GM21717 (cell line): ENCODE data around the gene MYOD1.

Experiments used
- ATAC-seq: cut with Tn5 transposase; IDR thresholded peaks from one replicate; pipeline ENCODE4 v1.9.1; 2021; ENCODE audit warnings: mild to moderate bottlenecking, moderate library complexity; ENCODE audit not compliant: unreplicated experiment

The MYOD1 gene

DNA sequence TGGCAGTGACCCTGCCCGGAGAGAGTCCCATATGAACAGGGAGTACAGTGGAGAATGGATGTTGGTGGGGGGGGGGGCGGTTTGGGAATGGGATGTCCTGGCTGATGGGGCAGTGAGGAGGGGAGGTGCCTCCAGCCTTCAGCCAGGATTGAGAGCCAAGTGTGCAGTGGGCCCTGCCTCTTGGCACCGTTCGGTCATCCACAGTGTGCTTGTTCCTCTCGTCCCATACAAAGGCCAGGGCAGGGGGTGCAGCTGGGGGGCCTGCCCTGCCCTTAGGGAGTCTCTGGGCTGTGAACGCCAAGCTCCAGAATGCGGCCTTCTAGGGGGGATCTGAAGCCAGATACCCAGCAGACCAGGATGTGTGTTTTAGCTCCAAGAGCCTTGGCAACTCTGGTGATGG, 49.2 kb downstream of the MYOD1 start:
- ATAC-seq: no peak

DNA sequence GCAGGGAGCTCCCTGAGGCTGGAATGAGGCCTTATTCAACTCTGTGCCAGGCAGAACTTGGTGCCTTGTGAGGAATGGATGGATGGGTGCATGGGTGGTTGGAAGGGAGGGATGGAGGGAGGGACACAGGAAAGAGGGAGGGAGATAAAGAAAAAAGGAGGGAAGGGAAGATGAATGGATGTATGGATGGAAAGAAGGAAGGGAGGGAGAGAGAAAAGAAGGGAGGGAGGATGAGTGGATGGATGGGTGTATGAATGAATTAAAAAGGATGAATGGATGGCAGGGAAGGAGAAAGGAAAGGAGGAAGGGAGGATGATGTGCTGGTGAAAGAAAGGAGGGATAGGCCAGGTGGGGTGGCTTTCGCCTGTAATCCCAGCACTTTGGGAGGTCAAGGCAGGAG, 49.8 kb downstream of the MYOD1 start:
- ATAC-seq: no peak

DNA sequence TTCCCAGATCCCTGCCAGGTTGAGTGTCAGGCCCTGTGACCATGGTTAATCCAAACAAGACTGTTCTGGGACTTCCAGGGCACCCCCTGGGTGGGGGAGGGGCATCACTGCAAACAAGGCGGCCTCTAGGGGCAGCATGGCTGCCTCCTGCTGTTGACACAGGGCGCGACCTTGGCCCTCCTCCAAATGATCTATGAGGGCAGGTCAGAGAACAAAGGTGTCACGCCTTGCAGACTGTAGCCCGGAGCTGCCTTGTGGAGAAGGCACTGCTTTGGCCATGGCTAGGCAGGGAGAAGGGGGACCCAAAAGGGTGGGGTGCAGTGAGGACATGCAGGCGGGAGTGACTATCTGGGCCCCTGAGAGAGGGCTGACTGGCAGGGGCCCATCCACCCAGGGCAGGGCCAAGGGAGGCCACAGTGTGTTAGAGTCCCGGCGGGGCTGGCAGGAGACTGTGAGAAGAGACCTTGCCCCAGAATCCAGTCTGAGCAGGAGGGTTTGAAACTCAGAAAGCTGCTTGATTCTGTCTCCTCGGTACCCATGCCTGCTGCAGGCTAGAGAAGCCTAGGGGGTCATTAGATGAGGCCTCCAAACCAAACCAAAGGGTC, 50.8 kb downstream of the MYOD1 start:
- ATAC-seq: no peak

- no peak for ATAC-seq
Measured at GRCh38 chr11:17770917-17771316, 51.5 kb downstream of the MYOD1 start.

DNA sequence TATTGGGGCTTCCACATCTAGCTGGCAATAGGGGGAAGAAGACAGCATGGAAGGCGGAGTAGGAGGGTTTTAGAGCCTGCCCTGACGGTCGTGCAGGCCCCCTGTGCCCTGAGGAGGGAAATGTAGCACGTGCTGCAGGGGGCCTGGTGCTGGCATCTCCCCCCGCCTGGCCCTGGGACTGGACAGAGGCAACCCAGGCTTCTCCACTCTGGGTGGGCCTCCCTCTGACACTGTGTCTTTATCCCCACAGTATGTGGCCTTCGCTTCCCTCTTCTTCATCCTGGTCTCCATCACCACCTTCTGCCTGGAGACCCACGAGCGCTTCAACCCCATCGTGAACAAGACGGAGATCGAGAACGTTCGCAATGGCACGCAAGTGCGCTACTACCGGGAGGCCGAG, 52.0 kb downstream of the MYOD1 start:
- no peak for ATAC-seq
